Midbrain (tissue), 1 donor: ENCODE data around the gene TNS3.
"Not testable (repeated sequence)": the region's sequence is repeated elsewhere in the genome, so short reads cannot be mapped to it uniquely, and the experiment has no call there.

ENCODE experiments used
- DNase-seq: peaks from one replicate; lab custom pipeline; 2025; lab: John Stamatoyannopoulos, UW

Gene TNS3

DNA sequence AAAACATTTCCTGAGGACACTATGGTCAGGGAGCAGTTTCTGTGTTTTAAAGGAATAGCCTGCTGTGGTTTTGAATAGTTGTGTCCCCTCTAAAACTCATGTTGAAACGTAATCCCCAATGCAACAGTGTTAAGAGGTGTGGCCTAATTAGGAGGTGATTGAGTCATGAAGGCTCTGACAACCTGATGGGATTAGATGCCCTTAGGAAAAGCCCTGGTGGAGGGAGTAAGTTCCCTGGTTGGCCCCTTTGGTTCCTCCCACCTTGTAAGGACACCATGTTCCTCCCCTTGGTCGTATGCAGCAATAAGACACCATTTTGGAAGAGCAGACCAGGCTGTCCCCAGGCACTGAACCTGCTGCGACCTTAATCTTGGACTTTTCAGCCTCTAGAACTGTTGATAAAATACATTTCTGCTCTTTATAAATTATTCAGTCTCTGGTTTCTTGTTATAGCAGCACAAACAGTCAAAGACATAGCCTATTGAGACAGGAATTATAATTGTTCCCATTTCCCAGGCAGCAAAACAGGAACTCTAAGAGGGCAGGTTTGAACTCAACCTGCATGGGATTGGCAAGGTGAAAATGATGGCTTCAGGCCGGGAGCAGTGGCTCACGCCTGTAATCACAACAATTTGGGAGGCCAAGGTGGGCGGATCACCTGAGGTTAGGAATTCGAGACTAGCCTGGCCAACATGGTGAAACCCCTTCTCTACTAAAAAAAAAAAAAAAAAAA, 20.5 kb upstream of the TNS3 start:
- no peak for DNase-seq

DNA sequence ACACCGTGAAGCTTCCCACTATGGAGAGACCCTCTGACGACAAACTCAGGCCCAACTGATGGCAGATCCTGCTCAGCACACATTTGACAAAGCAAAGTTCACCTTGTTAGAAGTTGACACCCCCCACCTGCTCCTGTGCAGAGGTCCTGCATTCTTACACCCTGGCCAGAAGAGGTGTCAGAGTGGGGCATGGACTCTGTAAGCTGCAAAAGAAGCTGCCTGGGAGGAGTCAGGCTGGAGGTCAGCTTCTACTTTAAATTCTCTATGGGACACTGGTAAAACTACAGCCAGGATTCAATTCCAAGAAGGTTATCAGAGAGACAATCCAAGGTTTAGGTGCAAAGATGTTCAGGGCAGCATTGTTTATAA, 20.0 kb upstream of the TNS3 start:
- DNase-seq, result no peak

GRCh38 chr7:47601119-47601880, 19.4 kb upstream of the TNS3 start:
- no peak for DNase-seq

DNA sequence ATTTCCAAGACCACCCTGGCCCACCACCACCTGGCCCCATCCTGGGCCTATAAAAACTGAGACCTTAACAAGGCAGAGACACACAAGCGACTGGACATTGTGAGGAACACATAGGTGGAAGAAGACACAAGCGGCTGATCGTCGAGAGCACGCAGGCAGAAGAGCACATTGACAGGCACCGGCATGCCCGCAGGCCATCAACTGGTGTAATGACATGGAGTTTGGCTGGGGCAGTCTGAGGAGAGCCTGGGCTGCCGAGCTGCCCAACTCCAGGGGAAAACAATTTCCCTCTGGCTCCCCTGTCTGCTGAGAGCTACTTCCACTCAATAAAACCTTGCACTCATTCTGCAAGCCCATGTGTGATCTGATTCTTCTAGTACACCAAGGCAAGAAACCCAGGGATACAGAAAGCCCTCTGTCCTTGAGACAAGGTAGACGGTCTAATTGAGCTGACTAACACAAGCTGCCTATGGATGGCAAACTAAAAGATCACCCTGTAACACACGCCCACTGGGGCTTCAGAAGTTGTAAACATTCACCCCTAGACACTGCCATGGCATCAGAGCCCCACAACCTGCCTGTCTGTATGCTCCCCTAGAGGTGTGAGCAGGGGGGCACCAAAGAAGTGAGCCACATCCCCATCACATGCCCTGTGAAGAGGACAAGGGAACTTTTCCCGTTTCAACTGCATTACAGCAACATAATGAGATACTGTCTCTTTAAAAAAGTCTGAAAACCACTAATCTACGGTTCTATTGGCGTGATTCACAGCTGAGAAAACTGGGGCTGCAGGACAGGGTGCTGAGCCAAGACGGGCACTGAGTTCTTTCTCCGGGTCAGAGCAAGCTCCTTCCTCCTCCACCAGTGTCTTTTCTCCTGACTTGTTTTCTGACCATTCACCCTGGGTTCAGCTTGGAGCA, 18.5 kb upstream of the TNS3 start:
- no peak for DNase-seq

GRCh38 chr7:47597379-47597778, 15.5 kb upstream of the TNS3 start:
- DNase-seq, result no peak

DNA sequence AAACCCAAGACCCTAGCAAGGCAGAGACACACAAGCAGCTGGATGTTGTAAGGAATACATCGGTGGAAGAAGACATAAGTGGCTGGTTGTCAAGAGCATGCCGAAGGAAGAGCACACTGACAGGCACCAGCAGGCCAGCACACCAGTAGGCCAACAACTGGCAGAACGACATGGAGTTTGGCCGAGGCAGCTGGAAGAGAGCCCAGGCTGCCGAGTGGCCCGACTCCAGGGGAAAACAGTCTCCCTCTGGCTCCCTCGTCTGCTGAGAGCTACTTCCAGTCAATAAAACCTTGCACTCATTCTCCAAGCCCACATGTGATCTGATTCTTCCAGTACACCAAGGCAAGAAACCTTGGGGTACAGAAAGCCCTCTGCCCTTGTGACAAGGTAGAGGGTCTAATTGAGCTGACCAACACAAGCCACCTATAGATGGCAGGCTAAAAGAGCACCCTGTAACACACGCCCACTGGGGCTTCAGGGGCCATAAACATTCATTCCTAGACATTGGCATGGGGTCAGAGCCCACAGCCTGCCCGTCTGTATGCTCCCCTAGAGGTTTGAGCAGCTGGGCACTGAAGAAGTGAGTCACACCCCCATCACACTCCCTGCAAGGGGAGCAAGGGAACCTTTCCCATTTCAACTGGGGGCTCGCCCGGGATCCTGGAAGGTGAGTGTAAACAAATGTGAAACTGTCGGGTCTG, 14.7 kb upstream of the TNS3 start:
- DNase-seq, result peak; percentile 64

DNA sequence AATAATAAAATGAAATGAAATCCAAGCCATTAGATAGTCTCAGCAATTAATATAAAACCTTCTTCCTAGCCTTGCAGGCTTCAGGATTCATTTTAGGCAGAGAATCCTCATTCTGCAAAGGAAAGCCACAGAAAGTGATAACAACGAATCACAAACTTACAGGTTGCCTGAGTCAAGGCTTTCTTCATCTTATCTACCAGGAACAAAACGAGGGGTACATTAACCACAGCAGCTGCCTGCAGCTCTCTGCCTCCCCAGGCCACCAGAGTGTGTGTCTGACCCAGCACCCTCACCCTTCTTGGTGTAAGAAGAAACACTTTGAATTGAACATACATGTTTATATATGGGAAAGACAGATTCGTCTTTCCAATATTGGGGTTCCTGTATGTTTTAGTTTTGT, 12.5 kb upstream of the TNS3 start:
- DNase-seq, result no peak

DNA sequence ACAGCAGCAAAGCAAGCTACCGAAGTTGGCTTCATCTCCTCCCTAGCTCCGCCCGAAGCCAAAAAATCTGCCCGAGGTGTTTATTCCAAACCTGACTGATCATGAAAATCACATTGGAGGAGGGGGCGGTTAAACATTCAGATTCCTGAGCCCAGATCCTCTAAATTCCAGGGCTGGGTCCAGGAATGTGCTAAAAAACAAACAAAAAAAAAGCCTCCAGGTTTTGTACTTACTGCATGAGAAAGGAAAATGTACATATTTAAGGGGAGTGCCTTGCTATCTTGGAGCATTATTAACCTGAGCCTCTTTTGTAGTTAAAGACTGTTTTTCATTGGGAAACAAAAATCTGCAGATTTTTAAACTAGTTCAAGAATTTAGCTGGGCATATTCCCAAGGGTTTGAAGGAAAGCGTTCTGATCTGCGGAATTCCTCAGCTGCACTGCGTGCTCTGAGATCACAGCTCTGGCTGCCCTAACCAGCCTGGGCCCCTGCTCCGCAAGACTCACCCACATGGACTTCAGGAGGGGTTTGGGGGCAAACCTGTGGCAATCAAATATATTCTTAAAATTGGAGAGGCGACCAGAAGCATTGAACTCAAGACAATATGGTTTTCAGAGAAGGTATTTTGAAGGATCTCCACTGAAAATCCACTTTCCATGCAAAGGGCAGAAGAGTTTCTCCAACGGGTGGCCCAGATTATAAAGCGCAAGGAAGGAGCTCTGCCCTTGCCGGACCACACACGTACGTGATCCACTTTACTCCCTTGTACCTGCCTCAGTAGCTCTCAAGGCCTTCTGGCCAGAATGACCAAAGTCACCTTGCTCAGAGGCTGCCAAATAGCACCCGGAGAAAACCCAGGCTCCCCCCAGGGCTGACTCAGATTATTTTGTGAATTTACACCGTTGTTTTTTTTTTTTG, 10.0 kb upstream of the TNS3 start:
- no peak for DNase-seq

DNA sequence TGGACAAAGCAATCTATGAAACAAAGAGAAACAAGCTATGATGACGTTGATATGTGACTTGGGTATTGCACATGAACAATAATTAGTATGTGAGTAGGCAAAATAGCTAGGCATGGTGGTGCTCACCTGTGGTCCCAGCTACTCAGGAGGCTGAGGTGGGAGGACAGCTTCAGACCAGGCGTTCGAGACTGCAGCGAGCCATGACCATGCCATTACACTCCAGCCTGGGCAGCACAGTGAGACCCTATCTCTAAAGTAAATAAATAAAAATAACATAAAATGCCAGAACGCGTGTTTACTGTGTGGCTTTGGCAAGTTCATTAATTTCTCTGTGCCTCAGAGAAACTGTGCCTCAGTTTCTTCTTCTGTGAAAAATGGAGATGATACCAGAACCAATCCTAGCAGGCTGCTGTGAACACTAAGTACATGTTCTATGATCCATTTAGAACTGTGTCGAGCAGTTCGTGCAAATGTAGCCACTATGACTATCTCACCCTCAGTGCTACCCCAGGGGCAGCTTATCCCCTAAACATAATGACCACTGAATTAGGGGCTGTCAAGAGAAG, 9.3 kb upstream of the TNS3 start:
- no peak for DNase-seq

DNA sequence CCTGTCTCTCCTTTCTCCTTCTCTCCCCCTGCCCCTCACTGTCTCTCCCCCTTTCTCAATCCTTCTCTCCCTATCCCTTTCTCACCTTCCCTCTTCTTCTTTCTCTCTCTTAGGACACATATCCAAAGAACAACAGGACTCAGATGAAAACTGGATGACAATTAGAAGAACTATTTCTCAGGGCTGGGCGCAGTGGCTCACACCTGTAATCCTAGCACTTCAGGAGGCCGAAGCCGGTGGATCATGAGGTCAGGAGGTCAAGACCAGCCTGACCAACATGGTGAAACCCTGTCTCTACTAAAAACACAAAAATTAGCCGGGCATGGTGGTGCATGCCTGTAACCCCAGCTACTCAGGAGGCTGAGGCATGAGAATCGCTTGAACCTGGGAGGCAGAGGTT, 8.3 kb upstream of the TNS3 start:
- not testable (repeated sequence) for DNase-seq

- no peak for DNase-seq
Observed at GRCh38 chr7:47588704-47589225, 6.9 kb upstream of the TNS3 start.

DNA sequence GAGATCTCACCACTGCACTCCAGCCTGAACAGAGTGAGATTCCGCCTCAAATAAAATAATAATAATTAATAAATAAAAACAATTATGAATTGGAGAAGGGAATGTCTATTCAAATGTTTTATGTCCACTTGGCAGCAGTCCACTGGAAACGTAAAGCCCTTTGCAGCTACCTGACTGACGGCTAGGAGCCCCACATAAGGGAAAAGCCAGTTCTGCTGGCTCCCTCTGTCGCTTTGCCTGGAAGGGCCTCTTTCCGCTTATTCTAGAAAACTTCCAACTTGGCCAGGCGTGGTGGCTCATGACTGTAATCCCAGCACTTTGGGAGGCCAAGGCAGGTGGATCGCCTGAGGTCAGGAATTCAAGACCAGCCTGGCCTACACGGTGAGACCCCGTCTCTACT, 6.1 kb upstream of the TNS3 start:
- no peak for DNase-seq

GRCh38 chr7:47587351-47587750, 5.4 kb upstream of the TNS3 start:
- no peak for DNase-seq

DNA sequence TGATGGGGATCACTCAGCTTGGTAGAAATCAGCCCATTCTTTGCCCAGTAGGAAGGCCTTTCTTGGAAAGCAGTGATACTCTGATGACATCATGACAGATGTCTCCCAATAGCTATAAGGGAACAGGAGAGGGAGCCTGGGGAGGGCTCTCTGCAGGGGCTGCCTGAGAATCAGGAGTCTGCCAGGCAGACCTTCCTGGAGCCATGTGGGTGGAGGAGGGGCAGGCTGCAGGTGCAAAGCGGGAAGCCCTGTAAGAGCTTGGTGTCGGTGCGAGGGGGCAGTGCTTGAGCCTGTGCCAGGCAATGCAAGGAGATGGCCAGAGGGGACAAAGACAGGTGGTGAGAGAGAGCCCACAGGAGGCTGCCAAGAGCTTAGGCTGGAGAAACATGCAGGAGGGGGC, 5.0 kb upstream of the TNS3 start:
- no peak for DNase-seq

DNA sequence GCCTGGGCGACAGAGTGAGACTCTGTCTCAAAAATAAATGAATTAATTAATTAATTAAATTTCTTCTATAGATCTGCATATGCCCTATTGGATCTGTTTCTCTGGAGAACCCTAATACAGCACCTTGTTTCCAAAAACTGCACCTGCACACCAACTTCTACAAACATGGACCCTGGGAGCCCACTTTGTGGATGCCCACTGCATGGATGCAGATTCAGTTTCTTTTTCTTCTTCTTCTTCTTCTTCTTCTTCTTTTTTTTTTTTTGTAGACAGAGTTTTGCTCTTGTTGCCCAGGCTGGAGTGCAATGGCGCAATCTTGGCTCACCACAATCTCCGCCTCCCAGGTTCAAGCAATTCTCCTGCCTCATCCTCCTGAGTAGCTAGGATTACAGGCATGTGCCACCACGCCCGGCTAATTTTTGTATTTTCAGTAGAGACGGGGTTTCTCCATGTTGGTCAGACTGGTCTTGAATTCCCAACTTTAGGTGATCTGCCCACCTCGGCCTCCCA, 4.3 kb upstream of the TNS3 start:
- DNase-seq, result not testable (repeated sequence)

DNA sequence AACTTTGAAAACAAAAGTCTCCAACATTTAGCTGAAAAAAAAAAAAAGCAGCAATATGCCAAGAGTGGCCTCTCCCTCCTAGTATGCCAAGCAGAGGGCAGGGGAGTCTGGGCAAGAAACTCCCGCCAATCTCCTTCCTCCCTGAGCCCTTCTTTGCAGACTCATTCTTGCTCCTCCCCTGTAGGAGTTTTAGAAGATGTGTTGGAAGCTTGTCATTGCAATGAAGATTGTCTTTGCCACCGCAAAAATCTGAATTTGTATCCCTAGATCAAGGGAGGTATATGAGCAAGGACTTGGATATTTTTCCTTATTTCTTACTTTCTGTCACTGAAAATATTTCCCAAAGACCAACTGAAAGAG, 2.6 kb upstream of the TNS3 start:
- no peak for DNase-seq

GRCh38 chr7:47583739-47584535, 2.0 kb upstream of the TNS3 start:
- no peak for DNase-seq

- DNase-seq, result no peak
Observed at GRCh38 chr7:47582764-47583738, 1.1 kb upstream of the TNS3 start.
